ENCODE results near the gene FXYD6.

- TF ChIP-seq, protein P1, sequence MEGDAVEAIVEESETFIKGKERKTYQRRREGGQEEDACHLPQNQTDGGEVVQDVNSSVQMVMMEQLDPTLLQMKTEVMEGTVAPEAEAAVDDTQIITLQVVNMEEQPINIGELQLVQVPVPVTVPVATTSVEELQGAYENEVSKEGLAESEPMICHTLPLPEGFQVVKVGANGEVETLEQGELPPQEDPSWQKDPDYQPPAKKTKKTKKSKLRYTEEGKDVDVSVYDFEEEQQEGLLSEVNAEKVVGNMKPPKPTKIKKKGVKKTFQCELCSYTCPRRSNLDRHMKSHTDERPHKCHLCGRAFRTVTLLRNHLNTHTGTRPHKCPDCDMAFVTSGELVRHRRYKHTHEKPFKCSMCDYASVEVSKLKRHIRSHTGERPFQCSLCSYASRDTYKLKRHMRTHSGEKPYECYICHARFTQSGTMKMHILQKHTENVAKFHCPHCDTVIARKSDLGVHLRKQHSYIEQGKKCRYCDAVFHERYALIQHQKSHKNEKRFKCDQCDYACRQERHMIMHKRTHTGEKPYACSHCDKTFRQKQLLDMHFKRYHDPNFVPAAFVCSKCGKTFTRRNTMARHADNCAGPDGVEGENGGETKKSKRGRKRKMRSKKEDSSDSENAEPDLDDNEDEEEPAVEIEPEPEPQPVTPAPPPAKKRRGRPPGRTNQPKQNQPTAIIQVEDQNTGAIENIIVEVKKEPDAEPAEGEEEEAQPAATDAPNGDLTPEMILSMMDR (IDR thresholded peaks at IDR 0.05; ENCODE audit: insufficient read depth, low read length, poor library complexity, severe bottlenecking), result no peak
- TF ChIP-seq EZH2phosphoT487 (conservative IDR thresholded peaks at IDR 0.05; ENCODE audit: low read length), result no peak
These were observed 16.3 kb downstream of the FXYD6 start for GRCh38 chr11:117860139-117860538.

Data from SU-DHL-6 (cell line).